Head of caudate nucleus (tissue), 42 donors: ENCODE results near the gene CD44.

ENCODE experiments used
- DNase-seq, 42 donors: peaks; one replicate each; pipeline versions ENCODE4 v3.0.0 to v3.0.0-alpha.2; 2020 to 2021; ENCODE audit warnings: mixed read lengths in 7 of 42
- intact Hi-C: fragments of 100-400 bp; cut with DNase I; formaldehyde crosslinking; loops from one replicate; pipeline ENCODE4 v1.15.0; 2022

The CD44 gene

GRCh38 chr11:35267504-35267903 lies 128.5 kb downstream of the CD44 start:
- intact Hi-C loops, result no loop called here
- no peak for DNase-seq

- intact Hi-C loops, result no loop called here
- no peak for DNase-seq
Measured at GRCh38 chr11:35270342-35270741, 131.4 kb downstream of the CD44 start.

- no peak for DNase-seq
- intact Hi-C loops, result no loop called here
Measured at GRCh38 chr11:35271031-35271430, 132.1 kb downstream of the CD44 start.

- peak in 9 of 42 donors; percentile 11 to 46 (median 22) for DNase-seq
Measured at GRCh38 chr11:35272391-35272902, 133.5 kb downstream of the CD44 start.

GRCh38 chr11:35274909-35275785 lies 136.2 kb downstream of the CD44 start:
- intact Hi-C loops, result no loop called here
- DNase-seq, result peak in 37 of 42 donors; percentile 8 to 78 (median 42)

More at GRCh38 chr11:35272391-35272902, 133.5 kb downstream of the CD44 start:
- intact Hi-C loops, result no loop called here

- DNase-seq, result peak in 3 of 42 donors; percentile 18 to 23 (median 20)
- intact Hi-C loops, result no loop called here
Measured at GRCh38 chr11:35275786-35276170, 136.8 kb downstream of the CD44 start.

GRCh38 chr11:35276396-35277145 lies 137.6 kb downstream of the CD44 start:
- intact Hi-C loops, result no loop called here
- peak in 39 of 42 donors; percentile 12 to 85 (median 54) for DNase-seq

- no peak for DNase-seq
- intact Hi-C loops, result no loop called here
Measured at GRCh38 chr11:35277827-35278226, 138.9 kb downstream of the CD44 start.

- intact Hi-C loops, result no loop called here
Measured at GRCh38 chr11:35280727-35281126, 141.8 kb downstream of the CD44 start.

GRCh38 chr11:35281169-35281688 lies 142.3 kb downstream of the CD44 start:
- intact Hi-C loops, result no loop called here
- DNase-seq, result no peak

More at GRCh38 chr11:35280727-35281126, 141.8 kb downstream of the CD44 start:
- no peak for DNase-seq
